Esophagus squamous epithelium (tissue), 5 donors: Measurements from ENCODE around the gene RABGAP1L. TPM values are rescaled to one million over a fixed set of nuclear protein-coding genes. Genes with fewer than 3 reads are reported as not detected.

Experiments used
- DNase-seq: peaks from one replicate; lab custom pipeline; 2025; lab: John Stamatoyannopoulos, UW
- H3K27ac ChIP-seq, 4 donors: fragments of 200-600 bp; sonication (generic); one replicate each; pipeline ENCODE4 v1.5.1; 2016 to 2019; ENCODE audit warnings: mild to moderate bottlenecking in 1 of 4
- H3K27me3 ChIP-seq, 4 donors: fragments of 200-600 bp; sonication (generic); 1 replicate in 3 of 4; 2 replicates in 1 of 4; pipeline versions ENCODE4 v1.5.1 to v1.6.0; 2017 to 2021; ENCODE audit warnings: antibody characterized with exemption in 1 of 4
- H3K36me3 ChIP-seq, 3 donors: fragments of 200-600 bp; sonication (generic); one replicate each; pipeline ENCODE4 v1.5.1; 2016 to 2019
- H3K4me1 ChIP-seq, 3 donors: fragments of 200-600 bp; sonication (generic); one replicate each; pipeline ENCODE4 v1.5.1; 2017 to 2019
- H3K4me3 ChIP-seq, 4 donors: fragments of 200-600 bp; sonication (generic); 1 replicate in 3 of 4; 2 replicates in 1 of 4; pipeline ENCODE4 v1.5.1; 2016 to 2019; ENCODE audit warnings: mild to moderate bottlenecking in 2 of 4, moderate library complexity in 1 of 4
- H3K9me3 ChIP-seq, 3 donors: fragments of 200-600 bp; sonication (generic); one replicate each; pipeline ENCODE4 v1.5.1; 2016 to 2019
- POLR2A ChIP-seq, 4 donors: fragments of 450-650 bp; IDR thresholded peaks; one replicate each; pipeline ENCODE4 v1.6.1; 2017; ENCODE audit warnings: antibody characterized with exemption in 4 of 4, mild to moderate bottlenecking in 4 of 4, moderate library complexity in 3 of 4
- WGBS, 2 donors: methylation state at CpG; one replicate each; pipeline ENCODE4 v1.1.5; 2018; 5-methylcytosine and 5-hydroxymethylcytosine counted together
- intact Hi-C: fragments of 100-400 bp; cut with DNase I; formaldehyde crosslinking; loops from one replicate; pipeline ENCODE4 v1.15.0; 2022
- total RNA-seq, 4 donors: library from RNA; depleted of rRNA; stranded (reverse); fragments of >200 nt; gene quantifications; one replicate each; pipeline ENCODE4 v1.1.0, GENCODE V29; 2016
- TF ChIP-seq, protein P1 (sequence below), 6 experiments: fragments of 450-650 bp in 4 of 6; fragments of 200-600 bp in 2 of 6; sonication (generic) in 2 of 6; IDR thresholded peaks; one replicate each; pipeline ENCODE4 v1.5.1; 2016 to 2019; ENCODE audit warnings: antibody characterized with exemption in 6 of 6, mild to moderate bottlenecking in 4 of 6, moderate library complexity in 4 of 6
- donor health status: DM: yes; HTN: yes; CAD: no.

The RABGAP1L gene
- 10 to 100 TPM; 35.7 to 45.6 (median 41.0) TPM for total RNA-seq

DNA sequence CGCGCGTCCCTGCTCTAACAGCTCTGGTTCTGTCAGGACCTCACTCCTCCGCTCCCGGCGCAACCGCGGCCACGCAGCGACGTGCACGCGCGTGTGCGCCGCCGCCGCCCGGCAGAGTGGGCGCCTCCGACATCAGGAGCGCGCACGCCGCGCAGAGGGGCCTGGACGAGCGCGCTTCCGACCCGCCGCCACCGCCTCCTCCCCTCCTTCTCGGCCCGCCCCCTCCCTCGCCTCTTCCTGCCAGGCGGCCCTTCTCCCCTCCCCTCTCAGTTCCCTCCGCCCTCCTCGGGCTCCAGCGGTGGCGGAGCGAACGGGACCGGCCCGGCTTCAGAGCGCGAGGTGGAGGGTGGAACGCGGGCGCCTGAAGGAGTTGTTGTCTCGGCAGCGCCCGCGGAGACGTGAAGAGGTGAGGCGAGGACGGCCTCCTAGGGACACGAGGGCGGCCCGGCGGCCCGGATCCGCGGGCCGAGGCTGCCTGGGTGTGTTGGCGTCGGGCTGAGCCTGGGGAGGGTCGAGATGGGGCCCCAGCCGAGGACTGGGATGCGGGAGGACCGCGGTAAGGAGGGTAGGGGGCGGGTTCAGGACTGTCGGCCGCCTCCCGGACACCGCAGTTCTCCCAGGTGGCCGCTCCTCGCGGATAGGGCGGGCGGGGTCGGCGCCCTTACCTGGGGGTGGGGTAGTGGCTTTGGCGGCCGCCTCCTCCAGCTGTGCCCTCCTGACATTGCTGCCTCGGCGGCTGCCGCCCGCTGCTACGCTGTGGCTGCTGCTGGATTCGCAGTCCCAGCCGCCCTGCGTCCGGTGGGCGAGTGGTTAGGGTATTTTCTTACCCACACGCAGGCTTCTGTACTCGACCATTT, at the start of gene RABGAP1L:
Gene RABGAP1L, plus strand, starts transcription at position 269 of the 857 bp plus-strand sequence.
- H3K4me3 ChIP-seq, result peak within 1 kb of the TSS; percentile 75 to 93 (median 90)
- H3K27me3 ChIP-seq, result no peaks in the 10 kb centered on the region
- H3K27ac ChIP-seq, result peak within 1 kb of the TSS; percentile 92 to 96 (median 94)
- TF ChIP-seq, protein P1, sequence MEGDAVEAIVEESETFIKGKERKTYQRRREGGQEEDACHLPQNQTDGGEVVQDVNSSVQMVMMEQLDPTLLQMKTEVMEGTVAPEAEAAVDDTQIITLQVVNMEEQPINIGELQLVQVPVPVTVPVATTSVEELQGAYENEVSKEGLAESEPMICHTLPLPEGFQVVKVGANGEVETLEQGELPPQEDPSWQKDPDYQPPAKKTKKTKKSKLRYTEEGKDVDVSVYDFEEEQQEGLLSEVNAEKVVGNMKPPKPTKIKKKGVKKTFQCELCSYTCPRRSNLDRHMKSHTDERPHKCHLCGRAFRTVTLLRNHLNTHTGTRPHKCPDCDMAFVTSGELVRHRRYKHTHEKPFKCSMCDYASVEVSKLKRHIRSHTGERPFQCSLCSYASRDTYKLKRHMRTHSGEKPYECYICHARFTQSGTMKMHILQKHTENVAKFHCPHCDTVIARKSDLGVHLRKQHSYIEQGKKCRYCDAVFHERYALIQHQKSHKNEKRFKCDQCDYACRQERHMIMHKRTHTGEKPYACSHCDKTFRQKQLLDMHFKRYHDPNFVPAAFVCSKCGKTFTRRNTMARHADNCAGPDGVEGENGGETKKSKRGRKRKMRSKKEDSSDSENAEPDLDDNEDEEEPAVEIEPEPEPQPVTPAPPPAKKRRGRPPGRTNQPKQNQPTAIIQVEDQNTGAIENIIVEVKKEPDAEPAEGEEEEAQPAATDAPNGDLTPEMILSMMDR (IDR thresholded peaks at IDR 0.05), result no peak
- TF ChIP-seq POLR2A (IDR thresholded peaks at IDR 0.05), result peak in 2 of 4 donors; percentile 78 to 92
- 0% methylated on average over 7 to 11 of the region's 98 CpGs for WGBS, 2 donors
- DNase-seq, result peak; percentile 65
- no peaks in the 10 kb centered on the region for H3K9me3 ChIP-seq
- H3K4me1 ChIP-seq, result peaks cover 0 to 46% (median 0%) of the 10 kb centered on the region in 3 donors
- intact Hi-C loops, result no loop called here
- H3K36me3 ChIP-seq, result no peaks in the 10 kb centered on the region

DNA sequence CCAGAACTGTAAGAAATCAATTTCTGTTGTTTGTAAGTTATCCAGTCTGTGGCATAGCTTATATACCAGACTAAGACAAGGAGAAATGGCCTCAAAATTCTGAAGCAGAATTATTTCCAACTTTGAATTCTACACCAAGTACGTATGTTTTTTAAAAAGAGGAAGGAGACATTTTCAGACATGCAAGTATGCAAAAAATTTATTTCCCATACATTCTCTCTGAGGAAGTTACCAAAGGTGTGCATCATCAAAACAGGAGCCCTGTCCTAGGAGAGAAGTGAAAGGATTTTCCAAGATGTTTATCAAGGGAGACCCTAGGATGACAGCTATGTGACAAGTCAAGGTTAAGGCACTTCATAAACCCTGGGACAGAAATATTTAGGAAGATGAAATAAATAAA, 49.3 kb upstream of the RABGAP1L start:
- TF ChIP-seq POLR2A (IDR thresholded peaks at IDR 0.05), result no peak
- TF ChIP-seq, protein P1 (IDR thresholded peaks at IDR 0.05), result no peak
- no peaks in the 10 kb centered on the region for H3K9me3 ChIP-seq
- no peaks in the 10 kb centered on the region for H3K27me3 ChIP-seq
- H3K4me1 ChIP-seq, result no peaks in the 10 kb centered on the region
- 67 to 80% methylated on average over 1 of the region's 1 CpG for WGBS, 2 donors
- intact Hi-C loops, result no loop called here
- DNase-seq, result no peak
- no peak overlapping the region for H3K27ac ChIP-seq
- no peaks in the 10 kb centered on the region for H3K36me3 ChIP-seq
- H3K4me3 ChIP-seq, result no peak overlapping the region

DNA sequence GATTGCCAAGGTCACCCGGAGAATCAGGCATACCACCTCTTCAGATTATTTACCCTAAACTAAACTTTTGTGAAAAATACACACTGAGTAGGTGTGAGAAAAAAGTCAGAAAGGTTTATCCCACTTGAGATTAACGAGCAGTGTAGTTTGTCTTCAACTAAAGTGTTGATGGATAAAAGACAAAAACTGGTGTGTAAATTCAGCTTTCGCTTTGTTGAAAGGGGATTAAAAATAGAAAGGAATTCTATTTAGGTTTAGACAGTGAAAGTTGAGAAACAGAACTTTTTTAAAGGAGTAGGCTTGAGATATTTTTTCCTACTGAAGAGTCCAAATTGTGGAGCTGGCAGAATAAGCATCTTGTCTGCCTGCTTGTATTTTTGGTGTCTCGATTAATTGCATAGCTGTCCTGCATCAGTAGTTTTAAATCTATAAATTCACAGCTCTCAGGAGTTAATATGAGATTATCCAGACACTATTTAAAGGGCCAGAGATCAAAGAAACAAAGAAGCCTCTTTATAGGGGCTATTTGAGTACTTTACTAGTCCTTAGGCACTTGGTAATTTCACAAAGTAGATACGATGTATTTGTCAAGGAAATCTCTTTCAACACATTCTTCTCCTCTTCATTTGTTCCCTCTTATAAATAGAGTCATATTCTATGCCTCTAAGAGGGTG, 46.7 kb upstream of the RABGAP1L start:
- TF ChIP-seq POLR2A (IDR thresholded peaks at IDR 0.05), result no peak
- TF ChIP-seq, protein P1 (IDR thresholded peaks at IDR 0.05), result no peak
- H3K27me3 ChIP-seq, result no peaks in the 10 kb centered on the region
- no peaks in the 10 kb centered on the region for H3K9me3 ChIP-seq
- no peak overlapping the region for H3K27ac ChIP-seq
- H3K4me1 ChIP-seq, result no peaks in the 10 kb centered on the region
- no peak for DNase-seq
- H3K4me3 ChIP-seq, result no peak overlapping the region
- 25 to 31% methylated on average over 5 of the region's 5 CpGs for WGBS, 2 donors
- intact Hi-C loops, result no loop called here
- H3K36me3 ChIP-seq, result no peaks in the 10 kb centered on the region

DNA sequence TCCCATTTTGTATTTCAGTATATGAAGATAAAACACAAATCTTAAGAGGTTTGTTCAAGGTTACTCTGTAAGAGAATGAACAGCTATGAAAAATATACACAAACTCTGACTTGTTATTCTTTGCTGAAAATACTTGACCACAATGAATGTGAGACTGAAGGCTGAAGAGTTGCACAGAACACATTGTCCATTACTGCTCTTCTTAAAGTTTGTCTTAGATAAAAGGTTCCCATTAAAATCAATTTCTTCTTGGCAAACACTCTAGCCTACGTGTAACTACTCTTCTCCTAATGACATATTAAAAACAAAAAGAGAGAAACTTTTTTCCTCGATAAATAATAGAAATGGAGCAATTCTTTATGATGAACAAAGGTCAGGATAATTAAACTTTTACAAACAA, 45.2 kb upstream of the RABGAP1L start:
- no peak overlapping the region for H3K4me3 ChIP-seq
- no peak for DNase-seq
- H3K27ac ChIP-seq, result no peak overlapping the region
- TF ChIP-seq POLR2A (IDR thresholded peaks at IDR 0.05), result no peak
- TF ChIP-seq, protein P1 (IDR thresholded peaks at IDR 0.05), result no peak
- intact Hi-C loops, result no loop called here
- H3K36me3 ChIP-seq, result no peaks in the 10 kb centered on the region
- no peaks in the 10 kb centered on the region for H3K9me3 ChIP-seq
- WGBS, 2 donors, result 62 to 75% methylated on average over 2 of the region's 2 CpGs
- H3K27me3 ChIP-seq, result no peaks in the 10 kb centered on the region
- no peaks in the 10 kb centered on the region for H3K4me1 ChIP-seq
